Endothelial cell of umbilical vein (primary cell): ENCODE data around the gene CHRNA10. TPM values are rescaled to one million over a fixed set of nuclear protein-coding genes. Genes with fewer than 3 reads are reported as not detected.

Experiments
- BruUV-seq: library from RNA; stranded (reverse); fragments of 400-500 nt; replicated peaks from 2 replicates; lab custom pipeline; 2021; lab: Mats Ljungman, UMichigan
- CTCF ChIA-PET: fragments of 300-600, 350-600 bp; sonication (Branson Sonifier 250); formaldehyde crosslinking; loops from one replicate; lab custom pipeline; 2021; ENCODE audit warnings: antibody characterized with exemption, inconsistent platforms; lab: Charles Lee
- POLR2A ChIA-PET: fragments of 300-600, 350-600 bp; sonication (Branson Sonifier 250); formaldehyde crosslinking; loops from one replicate; lab custom pipeline; 2021; ENCODE audit warnings: antibody characterized with exemption, inconsistent platforms; lab: Charles Lee
- DNase-seq: peaks from one replicate; pipeline ENCODE4 v3.0.0-alpha.2; 2011; ENCODE audit warnings: low read depth, low spot score
- FAIRE-seq: peaks from 2 replicates; lab custom pipeline; 2011; peaks lifted over from hg19 to GRCh38; lab: Jason Lieb, UNC
- H2AFZ ChIP-seq: 2 replicates; pipeline ENCODE4 v1.6.0; 2012; ENCODE audit warnings: low read depth, low read length, control low read depth, inconsistent platforms
- H3K27ac ChIP-seq: 2 replicates; pipeline ENCODE4 v1.5.1; 2011; ENCODE audit warnings: low read depth, mild to moderate bottlenecking, control low read depth, low read length, moderate library complexity; ENCODE audit not compliant: insufficient read depth
- H3K27me3 ChIP-seq, 2 experiments: 2 replicates each; pipeline versions ENCODE4 v1.6.0 to v1.6.1; 2011; ENCODE audit warnings: low read length in 2 of 2, mixed read lengths in 1 of 2; ENCODE audit not compliant: control insufficient read depth in 2 of 2, insufficient read depth in 2 of 2
- H3K36me3 ChIP-seq, 2 experiments: 2 replicates in 1 of 2; 3 replicates in 1 of 2; pipeline ENCODE4 v1.5.1; 2011; ENCODE audit warnings: low read length in 2 of 2, mild to moderate bottlenecking in 1 of 2, moderate library complexity in 1 of 2; ENCODE audit not compliant: control insufficient read depth in 2 of 2, insufficient read depth in 2 of 2; ENCODE audit errors: extremely low read depth in 1 of 2
- H3K4me1 ChIP-seq: 3 replicates; pipeline ENCODE4 v1.5.1; 2011; ENCODE audit warnings: mild to moderate bottlenecking, low read length; ENCODE audit not compliant: control insufficient read depth, insufficient read depth; ENCODE audit errors: extremely low read depth
- H3K4me2 ChIP-seq: 2 replicates; pipeline ENCODE4 v1.6.1; 2011; ENCODE audit warnings: low read length, control low read depth, mixed read lengths; ENCODE audit not compliant: insufficient read depth
- H3K4me3 ChIP-seq, 3 experiments: fragments of 200-600 bp in 1 of 3; sonication (generic), shearing (Covaris generic) in 1 of 3; replicated peaks in 1 of 3; 2 replicates each; pipeline ENCODE4 v1.5.1; 2011 to 2016; ENCODE audit warnings: control low read depth in 3 of 3, low read length in 3 of 3, mild to moderate bottlenecking in 2 of 3, inconsistent platforms in 1 of 3, low read depth in 1 of 3, moderate library complexity in 1 of 3; ENCODE audit not compliant: insufficient read depth in 1 of 3
- H3K79me2 ChIP-seq: 2 replicates; pipeline ENCODE4 v1.6.0; 2012; ENCODE audit warnings: low read length, inconsistent platforms; ENCODE audit not compliant: control insufficient read depth, insufficient read depth
- H3K9ac ChIP-seq: replicated peaks from 2 replicates; pipeline ENCODE3; 2011; ENCODE audit warnings: low read length, control low read depth; ENCODE audit not compliant: insufficient read depth; ENCODE audit errors: extremely low read depth
- H3K9me1 ChIP-seq: replicated peaks from 3 replicates; pipeline ENCODE4 v1.6.0; 2011; ENCODE audit warnings: mild to moderate bottlenecking, low read length; ENCODE audit not compliant: control insufficient read depth, insufficient read depth; ENCODE audit errors: extremely low read depth
- H3K9me3 ChIP-seq: replicated peaks from 2 replicates; pipeline ENCODE4 v1.5.1; 2012; ENCODE audit warnings: low read length, inconsistent platforms; ENCODE audit not compliant: control insufficient read depth, insufficient read depth
- H4K20me1 ChIP-seq: replicated peaks from 2 replicates; pipeline ENCODE3; 2011; ENCODE audit warnings: mild to moderate bottlenecking, low read length; ENCODE audit not compliant: control insufficient read depth, insufficient read depth; ENCODE audit errors: extremely low read depth
- EZH2 ChIP-seq: IDR thresholded peaks from 2 replicates; pipeline ENCODE4 v1.6.1; 2012; ENCODE audit warnings: borderline replicate concordance, low read depth, mild to moderate bottlenecking, moderate library complexity, low read length, inconsistent platforms; ENCODE audit not compliant: severe bottlenecking
- FOS ChIP-seq: IDR thresholded peaks from 2 replicates; pipeline ENCODE4 v1.6.1; 2011; ENCODE audit warnings: mild to moderate bottlenecking, low read length, moderate library complexity, borderline replicate concordance; ENCODE audit not compliant: insufficient read depth
- GATA2 ChIP-seq: IDR thresholded peaks from 2 replicates; pipeline ENCODE4 v1.7.0; 2011; ENCODE audit warnings: low read depth, mild to moderate bottlenecking, moderate library complexity, mixed read lengths, low read length; ENCODE audit not compliant: insufficient read length, insufficient read depth
- JUN ChIP-seq: IDR thresholded peaks from 2 replicates; pipeline ENCODE4 v1.6.1; 2011; ENCODE audit warnings: borderline replicate concordance, low read depth; ENCODE audit not compliant: insufficient read length, insufficient read depth
- MYC ChIP-seq: IDR thresholded peaks from one replicate; pipeline ENCODE4 v1.6.1; 2011; ENCODE audit warnings: mild to moderate bottlenecking, low read depth, low read length
- POLR2A ChIP-seq: IDR thresholded peaks from 2 replicates; pipeline ENCODE4 v1.6.1; 2012; ENCODE audit warnings: low read depth, mild to moderate bottlenecking, control low read depth, low read length
- POLR2AphosphoS5 ChIP-seq: IDR thresholded peaks from 2 replicates; pipeline ENCODE4 v1.6.1; 2012; ENCODE audit warnings: low read depth, mild to moderate bottlenecking, control low read depth, low read length, moderate library complexity; ENCODE audit not compliant: insufficient read depth
- dilution Hi-C: fragments of 300-500 bp; cut with MboI; formaldehyde crosslinking; loops from one replicate; pipeline ENCODE4 v1.15.0; 2019; ENCODE audit warnings: low sequenced_read_pairs; ENCODE audit not compliant: extremely low pct_ligation_motif_present
- intact Hi-C: fragments of 100-400 bp; cut with micrococcal nuclease; formaldehyde crosslinking; loops from one replicate; pipeline ENCODE4 v1.10.0; 2022
- polyA plus RNA-seq, 4 experiments: library from polyadenylated mRNA; depleted of rRNA in 3 of 4; stranded (reverse) in 3 of 4; unstranded in 1 of 4; fragments of >200 nt; gene quantifications; 2 replicates each; pipeline versions ENCODE4 v1.2.1 to v1.2.3, GENCODE V29; 2011 to 2012; ENCODE audit warnings: missing spikeins in 1 of 4
- total RNA-seq: library from RNA; stranded (reverse); gene quantifications from 2 replicates; pipeline ENCODE4 v1.2.3, GENCODE V29; 2021
- TF ChIP-seq, protein P1 (sequence below): IDR thresholded peaks from 2 replicates; pipeline ENCODE4 v1.6.1; 2011; ENCODE audit not compliant: insufficient read depth, insufficient read length
- TF ChIP-seq, protein P2 (sequence below), 2 donors: IDR thresholded peaks; 1 replicate in 1 of 2; 2 replicates in 1 of 2; pipeline ENCODE4 v1.5.1; 2011; ENCODE audit warnings: low read length in 2 of 2, mild to moderate bottlenecking in 2 of 2, moderate library complexity in 2 of 2, control low read depth in 1 of 2, inconsistent platforms in 1 of 2, low read depth in 1 of 2; ENCODE audit not compliant: insufficient read depth in 1 of 2; ENCODE audit errors: extremely low read depth in 1 of 2

CHRNA10 gene
- total and polyA plus RNA-seq, 2 donors (not counting 3 experiments of a cell fraction or from before 2014, with no cell fraction given), result 1.1 to 1.8 TPM

DNA sequence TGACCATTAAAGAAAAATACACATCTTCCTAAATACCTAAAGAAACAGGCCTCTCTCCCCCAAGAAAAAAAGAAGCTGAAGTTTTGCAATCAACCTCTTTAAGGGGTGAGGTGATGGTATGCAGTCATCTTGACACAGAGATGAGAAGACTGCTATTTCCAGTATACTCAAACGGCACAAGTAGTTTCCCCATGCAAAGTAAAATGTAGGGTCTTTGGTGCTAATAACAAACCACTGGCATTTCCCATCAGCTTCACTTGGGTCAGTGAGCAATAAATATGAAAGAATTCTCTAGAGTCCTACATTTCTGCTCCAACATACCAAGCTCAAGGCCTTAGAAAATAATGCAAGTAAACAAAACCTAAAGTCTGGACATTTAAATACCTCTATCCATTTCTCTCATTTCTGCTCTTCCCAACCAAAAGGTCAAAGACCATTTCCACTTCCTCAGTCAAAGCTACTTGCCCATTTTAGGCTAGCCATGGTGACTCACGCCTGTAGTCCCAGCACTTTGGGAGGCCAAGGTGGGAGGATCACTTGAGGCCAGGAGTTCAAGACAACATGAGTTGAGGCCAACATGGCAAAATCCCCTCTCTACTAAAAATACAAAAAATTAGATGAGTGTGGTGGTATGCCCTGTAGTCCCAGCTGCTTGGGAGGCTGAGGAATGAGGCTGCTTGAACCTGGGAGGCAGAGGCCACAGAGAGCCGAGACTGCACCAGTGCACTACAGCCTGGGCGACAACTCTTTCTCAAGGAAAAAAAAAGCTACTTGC lies 39.5 kb upstream of the CHRNA10 start:
- no TSS peak for BruUV-seq
- FAIRE-seq (no peak), DNase-seq (no peak)
- H3K9me3 ChIP-seq, result no peaks in the 10 kb centered on the region
- peaks cover 16 to 39% of the 10 kb centered on the region in 2 experiments for H3K36me3 ChIP-seq
- no peaks in the 10 kb centered on the region for H3K4me1 ChIP-seq
- POLR2A ChIA-PET, result no interaction called here
- TF ChIP-seq, protein P1, sequence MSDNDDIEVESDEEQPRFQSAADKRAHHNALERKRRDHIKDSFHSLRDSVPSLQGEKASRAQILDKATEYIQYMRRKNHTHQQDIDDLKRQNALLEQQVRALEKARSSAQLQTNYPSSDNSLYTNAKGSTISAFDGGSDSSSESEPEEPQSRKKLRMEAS, result no peak
- TF ChIP-seq, protein P2, sequence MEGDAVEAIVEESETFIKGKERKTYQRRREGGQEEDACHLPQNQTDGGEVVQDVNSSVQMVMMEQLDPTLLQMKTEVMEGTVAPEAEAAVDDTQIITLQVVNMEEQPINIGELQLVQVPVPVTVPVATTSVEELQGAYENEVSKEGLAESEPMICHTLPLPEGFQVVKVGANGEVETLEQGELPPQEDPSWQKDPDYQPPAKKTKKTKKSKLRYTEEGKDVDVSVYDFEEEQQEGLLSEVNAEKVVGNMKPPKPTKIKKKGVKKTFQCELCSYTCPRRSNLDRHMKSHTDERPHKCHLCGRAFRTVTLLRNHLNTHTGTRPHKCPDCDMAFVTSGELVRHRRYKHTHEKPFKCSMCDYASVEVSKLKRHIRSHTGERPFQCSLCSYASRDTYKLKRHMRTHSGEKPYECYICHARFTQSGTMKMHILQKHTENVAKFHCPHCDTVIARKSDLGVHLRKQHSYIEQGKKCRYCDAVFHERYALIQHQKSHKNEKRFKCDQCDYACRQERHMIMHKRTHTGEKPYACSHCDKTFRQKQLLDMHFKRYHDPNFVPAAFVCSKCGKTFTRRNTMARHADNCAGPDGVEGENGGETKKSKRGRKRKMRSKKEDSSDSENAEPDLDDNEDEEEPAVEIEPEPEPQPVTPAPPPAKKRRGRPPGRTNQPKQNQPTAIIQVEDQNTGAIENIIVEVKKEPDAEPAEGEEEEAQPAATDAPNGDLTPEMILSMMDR (IDR thresholded peaks at IDR 0.05; ENCODE audit: extremely low read depth in 1 of 2, insufficient read depth in 1 of 2, low read depth in 1 of 2, low read length in 2 of 2), result no peak
- TF ChIP-seq FOS, result no peak
- no peak for TF ChIP-seq GATA2
- no peak for TF ChIP-seq POLR2AphosphoS5
- no peak for TF ChIP-seq MYC
- no peak for TF ChIP-seq POLR2A
- TF ChIP-seq EZH2, result no peak
- TF ChIP-seq JUN, result no peak
- H3K27me3 ChIP-seq, result no peaks in the 10 kb centered on the region
- no peak overlapping the region for H3K27ac ChIP-seq
- no peak overlapping the region for H3K9ac ChIP-seq
- peaks cover 6% of the 10 kb centered on the region for H3K79me2 ChIP-seq
- intact Hi-C loops (no loop called here), dilution Hi-C loops (no loop called here)
- H2AFZ ChIP-seq, result no peak overlapping the region
- H4K20me1 ChIP-seq, result peaks cover 2% of the 10 kb centered on the region
- CTCF ChIA-PET, result interaction anchor here (0.9 to 1.4 kb wide), 2 partner anchors 9 to 22 kb away, joined by 3 to 6 read pairs; no protein-coding TSS in a partner anchor
- H3K4me2 ChIP-seq, result no peak overlapping the region
- no peaks in the 10 kb centered on the region for H3K9me1 ChIP-seq
- H3K4me3 ChIP-seq, result no peak overlapping the region
